HCT116 (cell line): ENCODE measurements around the gene MAP1LC3C. TPM values are rescaled to one million over a fixed set of nuclear protein-coding genes. Genes with fewer than 3 reads are reported as not detected.

Source experiments
- ATAC-seq: fragments of 200-7000 bp; cut with Tn5 transposase; 2 replicates; pipeline ENCODE4 v1.9.1; 2020; ENCODE audit warnings: mild to moderate bottlenecking, moderate library complexity
- Bru-seq: library from RNA; stranded (reverse); fragments of 400-500 nt; gene quantifications from one replicate; lab custom pipeline; 2021; lab: Mats Ljungman, UMichigan
- BruChase-seq, 2 experiments: library from RNA; stranded (reverse); fragments of 400-500 nt; gene quantifications; one replicate each; lab custom pipeline; 2021; lab: Mats Ljungman, UMichigan
- BruUV-seq: library from RNA; stranded (reverse); fragments of 400-500 nt; replicated peaks from 2 replicates; lab custom pipeline; 2021; lab: Mats Ljungman, UMichigan
- CTCF ChIA-PET: fragments of 300-600 bp; sonication (Branson Sonifier 250); formaldehyde crosslinking; loops from one replicate; lab custom pipeline; 2021; ENCODE audit warnings: antibody characterized with exemption; lab: Charles Lee
- POLR2A ChIA-PET: fragments of 300-600, 350-600 bp; sonication (Branson Sonifier 250); formaldehyde crosslinking; loops from one replicate; lab custom pipeline; 2021; ENCODE audit warnings: antibody characterized with exemption; lab: Charles Lee
- RAD21 ChIA-PET, 2 experiments: fragments of 300-600 bp; sonication (Branson Sonifier 250); formaldehyde crosslinking; loops; one replicate each; lab custom pipeline; 2023; ENCODE audit warnings: low total read pairs in 2 of 2; ENCODE audit not compliant: uncharacterized antibody in 2 of 2, unreplicated experiment in 2 of 2, low non-redundant PET in 1 of 2; lab: Charles Lee
- DNase-seq: peaks from one replicate; pipeline ENCODE4 v3.0.0-alpha.2; 2010; ENCODE audit warnings: low read depth, low spot score
- H2AFZ ChIP-seq: fragments of 200-600 bp; shearing (Covaris generic), sonication (generic); 2 replicates; pipeline ENCODE4 v1.6.1; 2017; ENCODE audit warnings: low read depth, mixed run types, mixed read lengths, antibody characterized with exemption, low read length; ENCODE audit not compliant: poor library complexity, severe bottlenecking
- H3K27ac ChIP-seq: 2 replicates; pipeline ENCODE4 v1.5.1; 2012; ENCODE audit warnings: low read depth, low read length
- H3K27me3 ChIP-seq: fragments of 200-600 bp; sonication (generic); 2 replicates; pipeline ENCODE4 v1.6.1; 2016; ENCODE audit warnings: mixed run types, low read length, mixed read lengths; ENCODE audit not compliant: insufficient read depth
- H3K36me3 ChIP-seq, 2 experiments: fragments of 200-500 bp in 1 of 2; fragments of 200-600 bp in 1 of 2; sonication (Bioruptor generic) in 1 of 2; sonication (generic) in 1 of 2; 2 replicates each; pipeline versions ENCODE4 v1.5.1 to v1.6.1; 2014 to 2016; ENCODE audit warnings: low read length in 2 of 2, inconsistent platforms in 1 of 2, mixed read lengths in 1 of 2, mixed run types in 1 of 2; ENCODE audit not compliant: insufficient read depth in 2 of 2, control insufficient read depth in 1 of 2
- H3K4me1 ChIP-seq, 2 experiments: fragments of 200-600 bp in 1 of 2; sonication (generic) in 1 of 2; 2 replicates each; pipeline versions ENCODE4 v1.5.1 to v1.6.1; 2012 to 2017; ENCODE audit warnings: low read length in 2 of 2, inconsistent platforms in 1 of 2, mild to moderate bottlenecking in 1 of 2, mixed read lengths in 1 of 2, mixed run types in 1 of 2, moderate library complexity in 1 of 2; ENCODE audit not compliant: insufficient read depth in 2 of 2, control insufficient read depth in 1 of 2
- H3K4me2 ChIP-seq: fragments of 200-600 bp; sonication (generic); 2 replicates; pipeline ENCODE4 v1.6.1; 2017; ENCODE audit warnings: mixed run types, low read length, mixed read lengths
- H3K4me3 ChIP-seq, 2 experiments: fragments of 200-600 bp in 1 of 2; sonication (generic) in 1 of 2; replicated peaks in 1 of 2; 2 replicates each; pipeline ENCODE4 v1.5.1; 2011 to 2016; ENCODE audit warnings: low read length in 2 of 2, control low read depth in 1 of 2, low read depth in 1 of 2, mild to moderate bottlenecking in 1 of 2, mixed read lengths in 1 of 2, mixed run types in 1 of 2
- H3K79me2 ChIP-seq: fragments of 200-600 bp; sonication (generic); 2 replicates; pipeline ENCODE4 v1.6.1; 2017; ENCODE audit warnings: mild to moderate bottlenecking, mixed run types, low read length, moderate library complexity, mixed read lengths; ENCODE audit not compliant: insufficient read depth
- H3K9ac ChIP-seq: fragments of 200-600 bp; sonication (generic); 2 replicates; pipeline ENCODE4 v1.6.1; 2016; ENCODE audit warnings: low read length, mixed read lengths
- H3K9me2 ChIP-seq: fragments of 200-600 bp; sonication (generic), shearing (Covaris generic); 2 replicates; pipeline ENCODE4 v1.6.1; 2017; ENCODE audit warnings: mixed run types, mild to moderate bottlenecking, moderate library complexity; ENCODE audit not compliant: insufficient read depth
- H3K9me3 ChIP-seq, 2 experiments: fragments of 200-500 bp in 1 of 2; fragments of 200-600 bp in 1 of 2; sonication (Bioruptor generic) in 1 of 2; sonication (generic) in 1 of 2; 2 replicates each; pipeline ENCODE4 v1.6.1; 2014 to 2017; ENCODE audit warnings: low read length in 2 of 2, mixed read lengths in 2 of 2, inconsistent platforms in 1 of 2, low read depth in 1 of 2, mild to moderate bottlenecking in 1 of 2, mixed run types in 1 of 2, moderate library complexity in 1 of 2; ENCODE audit not compliant: control insufficient read depth in 1 of 2, insufficient read depth in 1 of 2
- H4K20me1 ChIP-seq: fragments of 200-600 bp; sonication (generic), shearing (Covaris generic); 2 replicates; pipeline ENCODE4 v1.6.1; 2017; ENCODE audit warnings: mixed run types, mild to moderate bottlenecking, moderate library complexity; ENCODE audit not compliant: insufficient read depth
- CEBPB ChIP-seq: IDR thresholded peaks from 2 replicates; pipeline ENCODE4 v1.6.1; 2012; ENCODE audit warnings: low read depth
- CTCF ChIP-seq, 3 experiments: fragments of 200-600 bp in 1 of 3; sonication (generic) in 1 of 3; IDR thresholded peaks in 2 of 3; conservative IDR thresholded peaks in 1 of 3; 2 replicates each; pipeline ENCODE4 v1.5.1; 2012 to 2017; ENCODE audit warnings: low read depth in 2 of 3, low read length in 2 of 3, antibody characterized with exemption in 1 of 3, borderline replicate concordance in 1 of 3, control low read depth in 1 of 3, mild to moderate bottlenecking in 1 of 3, mixed read lengths in 1 of 3, mixed run types in 1 of 3, moderate library complexity in 1 of 3; ENCODE audit not compliant: insufficient read depth in 1 of 3
- EGR1 ChIP-seq: IDR thresholded peaks from 2 replicates; pipeline ENCODE4 v1.6.1; 2012; ENCODE audit warnings: low read depth
- EZH2 ChIP-seq: fragments of 200-600 bp; sonication (generic); IDR thresholded peaks from 2 replicates; pipeline ENCODE4 v1.6.1; 2017; ENCODE audit warnings: antibody characterized with exemption, mixed run types
- JUND ChIP-seq: IDR thresholded peaks from 2 replicates; pipeline ENCODE4 v1.6.1; 2012
- POLR2A ChIP-seq: IDR thresholded peaks from 2 replicates; pipeline ENCODE4 v1.7.0; 2011; ENCODE audit warnings: borderline replicate concordance; ENCODE audit not compliant: insufficient read depth, insufficient read length; ENCODE audit errors: extremely low read depth
- POLR2AphosphoS5 ChIP-seq: IDR thresholded peaks from 2 replicates; pipeline ENCODE4 v1.6.1; 2011; ENCODE audit warnings: mild to moderate bottlenecking, low read depth, low read length, moderate library complexity
- RAD21 ChIP-seq: IDR thresholded peaks from 2 replicates; pipeline ENCODE4 v1.6.1; 2012; ENCODE audit warnings: low read depth, mild to moderate bottlenecking
- SIN3A ChIP-seq: IDR thresholded peaks from 2 replicates; pipeline ENCODE4 v1.6.1; 2012; ENCODE audit warnings: low read depth
- SP1 ChIP-seq: IDR thresholded peaks from 2 replicates; pipeline ENCODE4 v1.6.1; 2012; ENCODE audit warnings: low read depth
- YY1 ChIP-seq: IDR thresholded peaks from 2 replicates; pipeline ENCODE4 v1.6.1; 2011; ENCODE audit warnings: low read length, low read depth, moderate library complexity, mild to moderate bottlenecking; ENCODE audit not compliant: insufficient replicate concordance; ENCODE audit errors: extremely low read depth
- ZFX ChIP-seq: fragments of 450-650 bp; IDR thresholded peaks from 2 replicates; pipeline ENCODE4 v1.6.1; 2017
- intact Hi-C: fragments of 100-400 bp; cut with micrococcal nuclease; formaldehyde crosslinking; loops from 2 replicates; pipeline ENCODE4 v1.10.0; 2022
- long read RNA-seq: library from polyadenylated mRNA; unstranded; transcript quantifications from one replicate; pipeline ENCODE4 v2.0.0, GENCODE V29; 2021; ENCODE audit not compliant: unreplicated experiment
- polyA plus RNA-seq: library from polyadenylated mRNA; unstranded; fragments of >200 nt; gene quantifications from 2 replicates; pipeline ENCODE4 v1.2.1, GENCODE V29; 2012; ENCODE audit warnings: missing spikeins
- total RNA-seq: library from RNA; stranded (reverse); gene quantifications from one replicate; pipeline ENCODE4 v1.2.1, GENCODE V29; 2021; ENCODE audit not compliant: unreplicated experiment
- TF ChIP-seq, protein P1 (sequence below): IDR thresholded peaks from 2 replicates; pipeline ENCODE4 v1.6.1; 2012
- TF ChIP-seq, protein P2 (sequence below): IDR thresholded peaks from 2 replicates; pipeline ENCODE4 v1.6.1; 2012

The MAP1LC3C gene
- total RNA-seq (not detected), Bru-seq, nascent RNA (percentile 13 among the genes with signal in this experiment), BruChase-seq, experiment 1, labeled RNA remaining after a 6-hour chase (percentile 21 among the genes with signal in this experiment), BruChase-seq, experiment 2, labeled RNA remaining after a 2-hour chase (percentile 20 among the genes with signal in this experiment)
- polyA plus RNA-seq = not detected in 2 replicates
- long read RNA-seq = 0 reads

- peak within 1 kb of the TSS; percentile 1; the same call in 1 of the 2 replicates for H3K27ac ChIP-seq
- ATAC-seq (no peak), DNase-seq (no peak)
- H3K27me3 ChIP-seq = no peaks in the 10 kb centered on the region
- H3K4me1 ChIP-seq = peaks cover 0 to 10% of the 10 kb centered on the region in 2 experiments; a peak in 3 of 4 replicates
- no peaks in the 10 kb centered on the region for H3K9me2 ChIP-seq
- H2AFZ ChIP-seq = peak within 1 kb of the TSS; percentile 81
- TF ChIP-seq CEBPB = no peak
- no peak for TF ChIP-seq YY1
- CTCF ChIA-PET = interaction anchor here (0.8 to 3.8 kb wide), 13 partner anchors 9 to 387 kb away, joined by 3 to 25 read pairs (median 7); no protein-coding TSS in a partner anchor
- intact Hi-C loops = loop anchor here (2.0 to 5.0 kb wide), 2 partner anchors 388 to 467 kb away; partner anchors contain the start of gene KMO
- no peaks in the 10 kb centered on the region for H3K9me3 ChIP-seq
- RAD21 ChIA-PET = no interaction called here
- BruUV-seq = no TSS peak
- H3K9ac ChIP-seq = peak within 1 kb of the TSS; percentile 1; the same call in 1 of the 2 replicates
- H4K20me1 ChIP-seq = no peaks in the 10 kb centered on the region
- peak within 1 kb of the TSS; percentile 74 for H3K4me2 ChIP-seq
- no peaks in the 10 kb centered on the region for H3K79me2 ChIP-seq
- POLR2A ChIA-PET = interaction anchor here (0.9 kb wide), 1 partner anchor 101 kb away, joined by 3 read pairs; no protein-coding TSS in a partner anchor
- no peaks in the 10 kb centered on the region for H3K36me3 ChIP-seq
- H3K4me3 ChIP-seq = peak within 1 kb of the TSS; percentile 25 to 43; a peak in 3 of 4 replicates
Measured at GRCh38 chr1:241999026-241999425, at the start of gene MAP1LC3C. Gene MAP1LC3C, minus strand, starts transcription at chr1:241999098. Its CDS starts 90 bp downstream, at chr1:241999008.

DNA sequence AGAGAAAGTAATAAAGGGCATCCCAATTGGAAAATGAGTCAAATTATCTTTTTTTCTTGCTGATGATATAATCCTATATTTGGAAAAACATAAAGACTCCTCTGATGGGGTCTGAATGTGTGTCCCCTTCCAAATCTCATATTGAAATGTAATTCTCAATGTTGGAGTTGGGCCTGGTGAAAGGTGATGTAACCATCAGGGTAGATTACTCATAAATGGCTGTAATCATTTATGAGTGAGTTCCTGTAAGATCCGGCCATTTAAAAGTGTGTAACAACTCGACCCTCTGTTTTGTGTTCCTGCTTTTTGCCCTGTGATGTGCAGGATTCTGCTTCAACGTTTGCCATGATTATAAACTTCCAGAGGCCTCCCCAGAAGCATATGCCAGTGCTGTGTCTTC lies 44.3 kb upstream of the MAP1LC3C start:
- intact Hi-C loops = no loop called here
- Histone ChIP-seq H2AFZ (no peak overlapping the region), H4K20me1 (no peaks in the 10 kb centered on the region), H3K9me2 (no peaks in the 10 kb centered on the region), H3K9me3 (no peaks in the 10 kb centered on the region), H3K9ac (no peak overlapping the region), H3K4me2 (no peak overlapping the region), H3K79me2 (no peaks in the 10 kb centered on the region), H3K27me3 (no peaks in the 10 kb centered on the region), H3K36me3 (no peaks in the 10 kb centered on the region), H3K4me3 (no peak overlapping the region), H3K4me1 (no peaks in the 10 kb centered on the region), H3K27ac (no peak overlapping the region)
- CTCF ChIA-PET = no interaction called here
- BruUV-seq = no TSS peak
- POLR2A ChIA-PET = no interaction called here
- ATAC-seq (no peak), DNase-seq (no peak)
- RAD21 ChIA-PET = no interaction called here
- TF ChIP-seq SP1 = no peak
- TF ChIP-seq EZH2 = no peak
- TF ChIP-seq RAD21 = no peak
- no peak for TF ChIP-seq ZFX
- no peak for TF ChIP-seq CTCF (IDR thresholded peaks at IDR 0.05 in 2 of 3, conservative IDR thresholded peaks at IDR 0.05 in 1 of 3; ENCODE audit: borderline replicate concordance in 1 of 3, insufficient read depth in 1 of 3, low read depth in 2 of 3, low read length in 2 of 3)
- no peak for TF ChIP-seq SIN3A
- TF ChIP-seq, protein P1, sequence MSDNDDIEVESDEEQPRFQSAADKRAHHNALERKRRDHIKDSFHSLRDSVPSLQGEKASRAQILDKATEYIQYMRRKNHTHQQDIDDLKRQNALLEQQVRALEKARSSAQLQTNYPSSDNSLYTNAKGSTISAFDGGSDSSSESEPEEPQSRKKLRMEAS = no peak
- no peak for TF ChIP-seq POLR2A
- no peak for TF ChIP-seq JUND
- TF ChIP-seq POLR2AphosphoS5 = no peak
- no peak for TF ChIP-seq EGR1
- TF ChIP-seq, protein P2, sequence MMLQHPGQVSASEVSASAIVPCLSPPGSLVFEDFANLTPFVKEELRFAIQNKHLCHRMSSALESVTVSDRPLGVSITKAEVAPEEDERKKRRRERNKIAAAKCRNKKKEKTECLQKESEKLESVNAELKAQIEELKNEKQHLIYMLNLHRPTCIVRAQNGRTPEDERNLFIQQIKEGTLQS = no peak
- TF ChIP-seq CEBPB = no peak; the same call in 1 of the 2 replicates
